ENCODE results near the gene COG2.

- TF ChIP-seq ZSCAN30 (tag by site-specific recombination; IDR thresholded peaks at IDR 0.05) (no peak), ZEB2 (tag by site-specific recombination; IDR thresholded peaks at IDR 0.05) (no peak)
Observed at GRCh38 chr1:230713547-230713914, 71.2 kb downstream of the COG2 start.
